GM12892 (cell line): ENCODE results near the gene SPP1.
"Not testable (repeated sequence)": the region's sequence is repeated elsewhere in the genome, so short reads cannot be mapped to it uniquely, and the experiment has no call there.

Experiments
- DNase-seq: peaks from one replicate; pipeline ENCODE4 v3.0.0; 2011; ENCODE audit not compliant: insufficient read length
- FAIRE-seq: peaks from 2 replicates; lab custom pipeline; 2011; peaks lifted over from hg19 to GRCh38; lab: Jason Lieb, UNC
- POLR2A ChIP-seq: IDR thresholded peaks from 2 replicates; pipeline ENCODE4 v1.6.1; 2011; ENCODE audit warnings: low read depth, low read length, control low read depth
- POLR2AphosphoS5 ChIP-seq: IDR thresholded peaks from 2 replicates; pipeline ENCODE4 v1.6.1; 2011; ENCODE audit warnings: low read depth, low read length, control low read depth
- TAF1 ChIP-seq: IDR thresholded peaks from 2 replicates; pipeline ENCODE4 v1.6.1; 2011; ENCODE audit warnings: low read depth, mild to moderate bottlenecking, control low read depth, low read length, borderline replicate concordance

SPP1 gene

GRCh38 chr4:88015659-88016295 is 40.3 kb downstream of the SPP1 start:
- no peak for DNase-seq
- TF ChIP-seq TAF1 (no peak), POLR2A (no peak), POLR2AphosphoS5 (no peak)
- no peak for FAIRE-seq

- DNase-seq: no peak
- TF ChIP-seq TAF1: no peak
- FAIRE-seq: no peak
Measured at GRCh38 chr4:88017516-88018297, 42.2 kb downstream of the SPP1 start.

GRCh38 chr4:88018466-88018865 is 43.0 kb downstream of the SPP1 start:
- FAIRE-seq: no peak
- TF ChIP-seq POLR2AphosphoS5: no peak
- TF ChIP-seq POLR2A: no peak
- no peak for TF ChIP-seq TAF1
- no peak for DNase-seq

- no peak for DNase-seq
- TF ChIP-seq POLR2A (no peak), TAF1 (no peak), POLR2AphosphoS5 (no peak)
- no peak for FAIRE-seq
Measured at GRCh38 chr4:88021824-88022223, 46.3 kb downstream of the SPP1 start.

- FAIRE-seq (no peak), DNase-seq (no peak)
- TF ChIP-seq POLR2A (no peak), TAF1 (no peak), POLR2AphosphoS5 (no peak)
Measured at GRCh38 chr4:88022289-88022688, 46.8 kb downstream of the SPP1 start.

GRCh38 chr4:88025868-88026661 is 50.6 kb downstream of the SPP1 start:
- FAIRE-seq, DNase-seq: not testable (repeated sequence)

- TF ChIP-seq POLR2AphosphoS5: no peak
- TF ChIP-seq POLR2A: no peak
- no peak for TF ChIP-seq TAF1
- FAIRE-seq (no peak), DNase-seq (no peak)
Measured at GRCh38 chr4:88027611-88028608, 52.4 kb downstream of the SPP1 start.

- FAIRE-seq (no peak), DNase-seq (no peak)
- no peak for TF ChIP-seq POLR2A
- TF ChIP-seq POLR2AphosphoS5: no peak
- no peak for TF ChIP-seq TAF1
Measured at GRCh38 chr4:88028946-88029345, 53.4 kb downstream of the SPP1 start.

- TF ChIP-seq POLR2A: no peak
- no peak for TF ChIP-seq TAF1
- no peak for TF ChIP-seq POLR2AphosphoS5
- DNase-seq: no peak
- FAIRE-seq: no peak
Measured at GRCh38 chr4:88029556-88029955, 54.0 kb downstream of the SPP1 start.

- TF ChIP-seq TAF1 (no peak), POLR2A (no peak), POLR2AphosphoS5 (no peak)
- FAIRE-seq (no peak), DNase-seq (no peak)
Measured at GRCh38 chr4:88030565-88031310, 55.2 kb downstream of the SPP1 start.
